HG03060 (cell line): ENCODE measurements around the gene POLL.
"Not testable (repeated sequence)": the region's sequence is repeated elsewhere in the genome, so short reads cannot be mapped to it uniquely, and the experiment has no call there.

Source experiments
- ATAC-seq: cut with Tn5 transposase; IDR thresholded peaks from one replicate; pipeline ENCODE4 v1.9.1; 2021; ENCODE audit warnings: low read depth, moderate number of reproducible peaks; ENCODE audit not compliant: unreplicated experiment

The POLL gene

GRCh38 chr10:101587725-101588653 lies at the start of gene POLL, which contains the start of gene DPCD:
Gene POLL (minus strand): TSS chr10:101588257. CDS start chr10:101587360, 897 bp downstream.
Gene DPCD (plus strand): TSS chr10:101588321. CDS start chr10:101588337, 16 bp downstream.
- ATAC-seq: peak; percentile 75

GRCh38 chr10:101633510-101633909 lies 45.5 kb upstream of the POLL start:
- ATAC-seq: not testable (repeated sequence)

DNA sequence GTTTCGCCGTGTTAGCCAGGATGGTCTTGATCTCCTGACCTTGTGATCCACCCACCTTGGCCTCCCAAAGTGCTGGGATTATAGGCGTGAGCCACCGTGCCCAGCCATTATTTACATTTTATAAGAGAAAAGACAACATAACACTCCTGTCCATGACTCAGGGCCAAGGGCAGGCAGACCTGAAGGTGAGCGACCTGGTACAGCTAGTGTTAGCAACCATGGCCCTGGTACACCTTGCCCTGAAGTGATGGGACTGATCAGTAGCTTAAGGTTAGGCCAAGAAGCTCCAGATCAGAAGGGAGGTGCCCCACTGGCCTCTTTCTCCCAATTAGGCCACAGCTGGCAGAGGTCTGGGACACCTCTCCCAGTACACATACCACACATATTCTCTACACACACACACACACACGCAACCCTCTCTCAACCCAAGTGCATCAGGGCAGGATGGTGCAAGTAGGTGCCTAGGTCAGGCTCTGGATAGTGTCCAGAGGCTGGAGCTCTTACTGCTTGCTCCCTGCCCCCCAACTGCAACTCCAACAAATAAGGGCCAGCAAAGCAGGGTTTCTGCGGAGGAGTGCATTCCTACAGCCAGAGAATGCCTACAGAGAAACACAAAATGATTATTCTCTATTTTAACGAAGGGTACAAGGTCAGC lies 43.9 kb upstream of the POLL start:
- ATAC-seq: no peak

DNA sequence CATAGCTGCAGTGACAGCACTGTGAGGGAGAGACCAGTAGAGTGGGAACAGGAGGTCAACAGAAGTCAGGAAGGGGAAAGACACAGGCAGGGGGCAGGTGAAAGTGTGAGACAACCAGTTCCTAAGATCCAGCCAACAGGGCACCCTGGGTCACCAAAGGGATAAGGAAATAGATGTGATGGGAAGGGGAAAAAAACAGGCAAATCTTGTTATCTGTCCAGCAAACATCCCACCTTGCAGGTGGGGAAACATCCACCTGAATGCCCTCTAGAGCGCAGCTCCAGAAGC lies 42.5 kb upstream of the POLL start:
- no peak for ATAC-seq

DNA sequence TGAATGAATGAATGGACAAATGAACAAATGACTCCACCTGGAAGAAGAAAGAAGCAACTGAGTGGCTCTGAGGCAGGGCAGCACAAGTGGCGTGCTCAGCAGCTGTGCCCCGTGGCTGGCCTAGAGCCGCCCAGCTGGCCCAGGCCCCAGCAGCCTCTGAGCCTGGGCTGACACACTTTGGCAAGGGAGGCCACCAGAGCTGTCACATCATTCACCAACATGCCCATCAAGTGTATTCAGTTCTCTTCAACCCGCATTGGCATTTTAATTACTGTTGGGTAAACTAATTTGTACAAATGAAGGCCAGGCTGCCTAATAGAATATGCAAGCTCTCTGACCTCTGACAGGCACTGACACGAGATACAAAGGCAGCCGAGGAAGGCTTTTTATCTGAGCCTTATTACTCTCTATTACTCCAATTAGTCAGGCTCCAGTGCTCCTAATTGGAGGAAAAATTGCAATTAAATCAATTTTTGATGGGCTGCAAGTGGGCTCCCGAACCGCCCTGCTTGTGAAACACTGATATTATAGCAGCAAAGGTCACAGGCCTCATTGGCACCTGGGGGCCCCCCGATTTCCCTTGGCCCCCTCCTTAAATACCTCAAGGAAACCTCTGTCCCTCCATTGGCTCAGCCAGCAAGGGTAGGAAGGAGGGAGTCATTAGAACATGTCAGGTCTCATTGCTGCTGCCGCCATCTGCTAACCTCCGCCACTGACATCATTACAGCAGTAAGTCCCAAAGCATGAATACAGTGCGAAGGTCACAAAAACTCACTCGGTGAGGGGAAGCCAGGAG lies 42.0 kb upstream of the POLL start:
- ATAC-seq: no peak

DNA sequence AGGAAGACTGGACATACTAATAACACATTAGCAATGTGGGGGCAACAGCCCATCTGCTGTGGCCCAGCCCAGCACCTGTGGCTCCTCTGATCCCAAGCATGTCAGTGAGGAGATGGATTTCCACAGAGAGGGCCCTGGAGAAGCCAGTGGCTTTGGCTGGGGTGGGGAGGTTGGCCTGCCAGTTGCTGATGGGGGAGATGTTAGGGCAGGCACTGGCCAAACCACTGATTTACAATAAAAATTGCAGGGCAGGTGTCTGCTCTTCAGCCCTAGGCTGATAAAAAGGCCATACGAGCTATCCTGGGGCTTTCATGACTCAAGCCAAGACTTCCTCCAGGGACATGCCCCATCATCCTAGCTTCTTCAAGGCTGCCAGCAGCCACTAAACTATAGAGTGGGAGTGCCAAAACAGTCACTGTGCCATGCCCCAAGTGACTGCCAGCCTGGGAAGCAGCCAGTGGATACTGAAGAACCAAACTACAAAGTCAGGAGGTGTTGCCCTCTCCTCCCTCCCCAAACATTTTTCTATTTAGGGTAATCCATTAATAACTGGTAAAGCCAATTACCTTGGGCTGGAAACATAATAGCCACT lies 37.9 kb upstream of the POLL start:
- ATAC-seq: no peak

DNA sequence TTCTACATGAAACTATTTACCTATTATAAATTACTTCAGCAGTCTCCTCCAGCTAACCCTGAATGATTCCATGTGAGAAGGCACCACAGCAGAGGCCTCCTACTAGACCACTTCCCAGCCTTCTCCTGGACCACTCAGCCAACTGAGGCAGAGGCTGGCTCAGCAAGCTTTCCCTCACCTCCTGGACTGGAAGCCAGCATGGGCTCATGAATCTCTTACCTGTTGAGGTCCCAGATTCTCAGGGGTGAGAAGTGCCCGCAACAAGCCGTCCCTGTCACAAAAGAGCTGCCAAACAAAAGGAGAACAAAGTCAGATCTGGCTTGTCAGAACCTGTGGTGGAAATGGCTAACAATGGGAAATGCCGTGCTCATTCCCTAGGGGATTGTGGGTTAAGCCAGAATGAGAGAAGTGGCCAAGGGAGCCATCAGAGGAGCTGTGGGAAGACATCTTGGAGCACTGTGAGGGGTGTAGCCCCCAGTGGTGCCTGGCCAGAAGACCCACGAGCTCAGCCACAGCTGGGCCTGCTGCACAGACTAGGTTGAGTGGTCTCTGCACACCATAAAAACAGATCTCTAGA lies 36.6 kb upstream of the POLL start:
- ATAC-seq: no peak

DNA sequence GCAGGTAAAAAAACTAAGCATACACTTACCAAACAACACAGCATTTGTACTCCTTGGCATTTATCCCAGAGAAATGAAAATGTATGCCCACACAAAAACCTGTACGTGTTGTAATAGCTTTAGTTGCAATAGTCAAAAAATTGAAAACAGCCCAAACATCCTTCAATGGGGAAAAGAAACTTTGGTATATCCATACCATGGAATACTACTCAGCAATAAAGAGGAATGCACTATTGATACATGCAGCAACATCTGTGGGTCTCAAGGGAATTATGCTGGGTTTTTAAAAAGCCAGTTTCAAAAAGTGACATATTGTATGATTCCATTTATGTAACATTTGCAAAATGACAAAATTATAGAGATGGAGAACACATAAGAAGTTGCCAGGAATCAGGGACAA lies 35.5 kb upstream of the POLL start:
- no peak for ATAC-seq

DNA sequence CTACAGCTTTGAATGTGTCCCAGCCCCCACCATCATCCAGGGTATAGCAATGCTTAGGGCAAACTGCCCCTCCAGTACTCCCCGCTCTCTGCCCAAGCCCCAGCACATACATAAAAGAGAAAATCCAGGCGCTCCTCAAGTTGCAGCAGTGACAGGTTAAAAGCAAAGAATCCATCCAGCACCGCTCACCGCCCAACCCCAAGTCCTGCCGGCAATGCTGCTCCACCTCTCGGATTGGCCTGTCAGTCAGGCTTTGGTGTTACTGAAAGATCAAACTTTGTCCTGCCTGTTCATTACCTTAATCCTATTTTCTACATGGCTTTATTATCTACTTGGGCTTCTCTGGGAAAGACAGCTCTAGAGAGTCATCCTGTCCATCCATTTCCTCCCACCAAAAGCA lies 31.9 kb upstream of the POLL start:
- ATAC-seq: no peak

GRCh38 chr10:101618871-101619270 lies 30.8 kb upstream of the POLL start:
- no peak for ATAC-seq

DNA sequence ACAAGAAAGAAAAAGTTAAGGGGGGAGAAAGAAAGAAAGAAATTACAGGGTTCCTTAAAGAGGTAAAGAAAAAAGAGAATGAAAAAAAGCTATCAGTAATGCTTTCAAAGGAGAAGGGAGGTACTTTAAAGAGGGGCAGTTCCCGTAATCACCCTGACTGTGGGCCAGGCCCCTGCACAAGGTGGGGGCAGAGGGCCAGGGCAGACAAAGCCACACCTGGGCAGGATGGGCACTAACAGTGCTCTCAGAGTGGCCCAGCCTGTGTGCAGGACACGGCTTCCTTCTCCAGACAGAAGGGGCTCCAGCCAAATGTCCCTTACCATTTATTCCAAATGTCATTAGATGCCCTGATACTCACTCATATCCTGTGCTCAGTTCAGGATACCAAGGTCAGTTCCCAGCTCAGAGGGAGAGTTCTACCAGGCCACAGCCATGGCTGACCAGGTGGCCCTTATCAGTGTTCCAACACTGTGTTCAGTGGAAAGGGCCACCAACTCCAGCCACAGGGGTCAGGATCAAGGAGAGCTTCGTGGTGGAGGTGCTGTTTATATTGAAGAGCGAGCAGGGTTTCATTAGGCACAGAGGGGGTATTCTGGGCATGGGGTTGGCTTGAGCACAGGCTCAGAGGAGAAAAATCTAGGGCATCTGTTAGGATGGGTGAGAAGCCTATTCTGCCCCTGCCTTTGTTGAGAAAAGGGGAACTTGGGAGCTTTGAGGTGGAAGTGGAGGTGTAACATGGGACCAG lies 29.9 kb upstream of the POLL start:
- ATAC-seq: no peak

- no peak for ATAC-seq
Measured at GRCh38 chr10:101617102-101617823, 29.2 kb upstream of the POLL start.

DNA sequence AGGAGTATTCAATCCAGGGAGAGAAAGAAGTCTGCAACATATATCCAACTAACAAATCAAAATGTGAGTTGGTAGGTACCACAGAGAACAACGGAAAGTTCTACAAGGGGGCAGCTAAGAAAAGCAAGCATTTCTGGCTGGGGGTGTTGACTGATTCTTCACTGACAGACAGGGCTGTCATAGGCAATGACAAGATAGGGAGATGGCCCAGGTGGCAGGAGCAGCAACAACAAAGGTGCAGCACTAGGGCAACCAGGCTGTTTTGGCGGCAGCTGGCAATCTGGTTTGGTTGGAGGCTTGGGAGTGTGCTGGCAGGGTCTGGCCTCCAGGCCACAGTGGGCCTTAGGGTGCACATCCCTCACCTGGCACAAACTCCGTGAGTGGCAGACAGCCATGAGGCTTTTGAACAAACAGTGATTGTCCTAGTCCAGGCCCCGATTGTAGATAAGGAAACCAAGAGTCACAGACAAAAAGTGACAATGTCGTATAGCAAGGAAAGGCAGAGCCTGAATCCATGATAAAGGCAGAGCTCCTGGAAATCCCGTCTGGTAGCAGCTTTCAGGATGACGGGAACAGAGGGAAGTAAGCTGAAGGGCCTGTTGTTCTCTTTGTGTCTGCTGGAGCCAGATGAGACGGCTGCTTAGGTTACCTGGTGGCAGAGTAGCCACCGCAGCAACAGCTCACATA lies 28.5 kb upstream of the POLL start:
- no peak for ATAC-seq

GRCh38 chr10:101615525-101616116 lies 27.6 kb upstream of the POLL start:
- ATAC-seq: no peak

- ATAC-seq: no peak
Measured at GRCh38 chr10:101614663-101615524, 26.8 kb upstream of the POLL start.

DNA sequence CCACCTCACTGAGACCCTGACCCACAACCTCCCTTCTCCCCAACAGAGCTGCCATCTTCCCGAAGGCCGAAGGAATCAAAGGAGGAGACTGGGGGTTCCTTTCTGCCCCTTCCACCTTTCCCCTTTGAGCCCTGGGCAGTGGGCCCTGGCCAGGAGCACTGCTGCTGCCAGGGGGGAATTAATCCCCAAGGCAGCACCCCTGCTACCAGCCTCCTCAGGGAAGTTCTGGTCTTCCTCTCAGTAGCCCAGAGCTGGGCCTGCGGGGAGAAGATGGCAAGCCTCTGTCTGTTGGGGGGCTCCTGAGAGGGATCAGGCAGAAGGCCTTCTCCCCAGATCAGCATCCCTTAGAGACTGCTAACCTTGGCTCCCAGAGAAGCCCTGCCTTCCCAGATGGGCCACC lies 25.6 kb upstream of the POLL start:
- ATAC-seq: no peak

- ATAC-seq: no peak
Measured at GRCh38 chr10:101612872-101613271, 24.8 kb upstream of the POLL start.
